Mesenchymal stem cell (in vitro differentiated cells and primary cell): ENCODE measurements around the gene ILKAP.

ENCODE experiments used
- DNase-seq: peaks from one replicate; pipeline ENCODE4 v3.0.0-alpha.2; 2013
- H2AFZ ChIP-seq: one replicate; pipeline ENCODE4 v1.6.1; 2013; ENCODE audit warnings: low read depth, mild to moderate bottlenecking, control low read depth, inconsistent platforms, low read length, moderate library complexity
- H2AK5ac ChIP-seq: 2 replicates; pipeline ENCODE4 v1.6.1; 2013; ENCODE audit warnings: low read length, moderate library complexity, mild to moderate bottlenecking, inconsistent platforms; ENCODE audit not compliant: severe bottlenecking
- H2BK120ac ChIP-seq: one replicate; pipeline ENCODE4 v1.6.1; 2013; ENCODE audit warnings: low read depth, mild to moderate bottlenecking, inconsistent platforms, low read length, moderate library complexity
- H2BK12ac ChIP-seq, 2 experiments: one replicate each; pipeline ENCODE4 v1.6.1; 2013; ENCODE audit warnings: inconsistent platforms in 2 of 2, low read length in 2 of 2, mild to moderate bottlenecking in 2 of 2, moderate library complexity in 2 of 2, control low read depth in 1 of 2
- H2BK15ac ChIP-seq: one replicate; pipeline ENCODE4 v1.6.1; 2013; ENCODE audit warnings: mild to moderate bottlenecking, low read depth, inconsistent platforms; ENCODE audit not compliant: poor library complexity, severe bottlenecking
- H2BK5ac ChIP-seq: 2 replicates; pipeline ENCODE4 v1.6.1; 2013; ENCODE audit warnings: low read depth, mild to moderate bottlenecking, low read length, control low read depth, inconsistent platforms; ENCODE audit not compliant: poor library complexity, severe bottlenecking
- H3K14ac ChIP-seq, 2 experiments: one replicate each; pipeline ENCODE4 v1.6.1; 2013; ENCODE audit warnings: inconsistent platforms in 2 of 2, low read length in 2 of 2, control low read depth in 1 of 2, mild to moderate bottlenecking in 1 of 2, moderate library complexity in 1 of 2
- H3K18ac ChIP-seq, 2 experiments: one replicate each; pipeline ENCODE4 v1.6.1; 2013; ENCODE audit warnings: inconsistent platforms in 2 of 2, low read length in 2 of 2, control low read depth in 1 of 2, low read depth in 1 of 2, mild to moderate bottlenecking in 1 of 2
- H3K23ac ChIP-seq, 2 experiments: one replicate each; pipeline ENCODE4 v1.6.1; 2013; ENCODE audit warnings: inconsistent platforms in 2 of 2, low read length in 2 of 2, mild to moderate bottlenecking in 2 of 2, moderate library complexity in 2 of 2, control low read depth in 1 of 2
- H3K27ac ChIP-seq: 2 replicates; pipeline ENCODE4 v1.5.1; 2013; ENCODE audit warnings: mild to moderate bottlenecking, moderate library complexity, low read length, control low read depth, inconsistent platforms; ENCODE audit not compliant: poor library complexity, severe bottlenecking
- H3K27me3 ChIP-seq, 2 experiments: 2 replicates each; pipeline versions ENCODE4 v1.6.1 to v1.7.0; 2013; ENCODE audit warnings: low read length in 2 of 2, mild to moderate bottlenecking in 2 of 2, moderate library complexity in 2 of 2, control low read depth in 1 of 2, inconsistent platforms in 1 of 2; ENCODE audit not compliant: control insufficient read depth in 1 of 2, insufficient read depth in 1 of 2
- H3K36me3 ChIP-seq, 2 experiments: 2 replicates each; pipeline versions ENCODE4 v1.6.1 to v1.7.0; 2013; ENCODE audit warnings: low read length in 2 of 2, control low read depth in 1 of 2, inconsistent platforms in 1 of 2, low read depth in 1 of 2, mild to moderate bottlenecking in 1 of 2; ENCODE audit not compliant: insufficient read depth in 2 of 2, control insufficient read depth in 1 of 2
- H3K4ac ChIP-seq, 2 experiments: one replicate each; pipeline ENCODE4 v1.6.1; 2013; ENCODE audit warnings: inconsistent platforms in 2 of 2, low read length in 2 of 2, mild to moderate bottlenecking in 2 of 2, moderate library complexity in 2 of 2, control low read depth in 1 of 2, low read depth in 1 of 2
- H3K4me1 ChIP-seq: 2 replicates; pipeline ENCODE4 v1.6.1; 2013; ENCODE audit warnings: low read depth, low read length, control low read depth; ENCODE audit not compliant: control insufficient read depth, insufficient read depth
- H3K4me2 ChIP-seq: 2 replicates; pipeline ENCODE4 v1.6.1; 2013; ENCODE audit warnings: low read length, mild to moderate bottlenecking, inconsistent platforms; ENCODE audit not compliant: poor library complexity, severe bottlenecking
- H3K4me3 ChIP-seq, 2 experiments: 2 replicates each; pipeline versions ENCODE4 v1.5.1 to v1.7.0; 2013; ENCODE audit warnings: low read length in 2 of 2, mild to moderate bottlenecking in 2 of 2, control low read depth in 1 of 2, low read depth in 1 of 2; ENCODE audit not compliant: insufficient read depth in 1 of 2
- H3K79me1 ChIP-seq: replicated peaks from 2 replicates; pipeline ENCODE4 v1.6.1; 2013; ENCODE audit warnings: mild to moderate bottlenecking, control low read depth, low read length, inconsistent platforms; ENCODE audit not compliant: poor library complexity, severe bottlenecking
- H3K9ac ChIP-seq: 2 replicates; pipeline ENCODE4 v1.7.0; 2013; ENCODE audit warnings: mild to moderate bottlenecking, low read length, moderate library complexity
- H3K9me3 ChIP-seq: 2 replicates; pipeline ENCODE4 v1.7.0; 2013; ENCODE audit warnings: mild to moderate bottlenecking, low read length; ENCODE audit not compliant: control insufficient read depth
- H4K8ac ChIP-seq: one replicate; pipeline ENCODE4 v1.6.1; 2013; ENCODE audit warnings: inconsistent platforms, mild to moderate bottlenecking, low read length, moderate library complexity
- H4K91ac ChIP-seq: one replicate; pipeline ENCODE4 v1.6.1; 2013; ENCODE audit warnings: mild to moderate bottlenecking, low read length, inconsistent platforms
- WGBS: methylation state at CpG from one replicate; pipeline ENCODE4 v1.1.7; 2013; ENCODE audit warnings: mixed read lengths; 5-methylcytosine and 5-hydroxymethylcytosine counted together

ILKAP gene

GRCh38 chr2:238155051-238155760 is 48.3 kb downstream of the ILKAP start:
- no peaks in the 10 kb centered on the region for H3K9me3 ChIP-seq
- H2BK120ac ChIP-seq, result no peak overlapping the region
- H3K18ac ChIP-seq, result peak overlapping the region in 1 of 2 experiments; percentile 46
- 81% methylated on average over 19 of the region's 19 CpGs for WGBS
- H4K8ac ChIP-seq, result peak overlapping the region; percentile 19
- H2AFZ ChIP-seq, result no peak overlapping the region
- H3K4me1 ChIP-seq, result peaks cover 44% of the 10 kb centered on the region
- H3K23ac ChIP-seq, result no peak overlapping the region
- H3K4me3 ChIP-seq, result no peak overlapping the region
- H3K36me3 ChIP-seq, result no peaks in the 10 kb centered on the region
- peak overlapping the region; percentile 16 for H3K27ac ChIP-seq
- no peaks in the 10 kb centered on the region for H3K79me1 ChIP-seq
- H3K14ac ChIP-seq, result no peak overlapping the region
- H2BK5ac ChIP-seq, result no peak overlapping the region
- H2BK15ac ChIP-seq, result no peak overlapping the region
- peak overlapping the region; percentile 35 for H4K91ac ChIP-seq
- peak; percentile 86 for DNase-seq
- peaks cover 0 to 7% of the 10 kb centered on the region in 2 experiments for H3K27me3 ChIP-seq
- peak overlapping the region in 1 of 2 experiments; percentile 54 for H3K4ac ChIP-seq
- H3K9ac ChIP-seq, result peak overlapping the region; percentile 47
- no peak overlapping the region for H2BK12ac ChIP-seq
- no peak overlapping the region for H2AK5ac ChIP-seq
- H3K4me2 ChIP-seq, result no peak overlapping the region

DNA sequence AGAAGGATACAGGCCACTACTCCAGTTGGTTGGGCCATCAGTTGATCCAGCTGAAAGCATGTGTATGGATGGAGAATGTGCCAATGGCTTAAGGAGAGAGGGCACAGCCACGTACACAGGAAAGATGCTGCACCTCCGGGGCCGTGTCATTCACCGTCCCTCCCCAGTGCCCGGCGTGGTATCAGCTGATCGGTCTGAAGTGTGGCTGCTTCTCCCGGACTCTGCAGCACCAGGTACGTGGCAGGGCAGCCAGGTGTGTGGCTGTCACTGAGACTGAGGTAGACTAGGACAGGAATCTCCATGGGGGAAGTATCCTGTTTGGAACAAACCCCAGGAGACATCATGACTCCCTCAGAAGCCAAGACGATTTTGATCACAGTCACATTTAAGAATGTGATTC is 48.9 kb downstream of the ILKAP start:
- Histone ChIP-seq H3K4me2 (no peak overlapping the region), H4K8ac (no peak overlapping the region), H3K14ac (no peak overlapping the region), H3K9ac (no peak overlapping the region), H3K23ac (no peak overlapping the region), H3K27ac (no peak overlapping the region), H3K4ac (no peak overlapping the region), H2AFZ (no peak overlapping the region), H2BK12ac (peak overlapping the region in 1 of 2 experiments; percentile 31), H2BK120ac (no peak overlapping the region), H3K79me1 (no peaks in the 10 kb centered on the region), H3K18ac (no peak overlapping the region), H2BK15ac (no peak overlapping the region), H2BK5ac (no peak overlapping the region), H3K36me3 (no peaks in the 10 kb centered on the region), H4K91ac (no peak overlapping the region), H3K4me3 (no peak overlapping the region), H3K9me3 (no peaks in the 10 kb centered on the region), H3K4me1 (peaks cover 44% of the 10 kb centered on the region), H2AK5ac (peak overlapping the region; percentile 85), H3K27me3 (peaks cover 0 to 7% of the 10 kb centered on the region in 2 experiments)
- WGBS, result 94% methylated on average over 9 of the region's 10 CpGs
- DNase-seq, result no peak

- Histone ChIP-seq H3K18ac (no peak overlapping the region), H2AFZ (no peak overlapping the region), H3K23ac (no peak overlapping the region), H2BK12ac (no peak overlapping the region), H3K79me1 (no peaks in the 10 kb centered on the region), H3K27me3 (peaks cover 0 to 2% of the 10 kb centered on the region in 2 experiments), H3K27ac (no peak overlapping the region), H2BK120ac (no peak overlapping the region), H2BK5ac (no peak overlapping the region), H3K4ac (no peak overlapping the region), H2AK5ac (no peak overlapping the region), H2BK15ac (peak overlapping the region; percentile 76), H3K4me1 (peaks cover 34% of the 10 kb centered on the region), H3K4me2 (no peak overlapping the region), H3K9me3 (no peaks in the 10 kb centered on the region), H4K8ac (no peak overlapping the region), H3K14ac (no peak overlapping the region), H3K9ac (no peak overlapping the region), H3K36me3 (no peaks in the 10 kb centered on the region), H3K4me3 (no peak overlapping the region), H4K91ac (no peak overlapping the region)
- WGBS, result 89% methylated on average over 22 of the region's 22 CpGs
- DNase-seq, result no peak
Measured at GRCh38 chr2:238152771-238153688, 50.5 kb downstream of the ILKAP start.

GRCh38 chr2:238151628-238152235 is 51.8 kb downstream of the ILKAP start:
- Histone ChIP-seq H3K36me3 (no peaks in the 10 kb centered on the region), H3K14ac (no peak overlapping the region), H3K79me1 (no peaks in the 10 kb centered on the region), H3K18ac (peak overlapping the region in 1 of 2 experiments; percentile 29), H2BK5ac (no peak overlapping the region), H3K4ac (no peak overlapping the region), H2BK12ac (no peak overlapping the region), H4K91ac (no peak overlapping the region), H3K9ac (no peak overlapping the region), H3K23ac (no peak overlapping the region), H2BK120ac (no peak overlapping the region), H3K4me3 (no peak overlapping the region), H4K8ac (no peak overlapping the region), H3K27ac (no peak overlapping the region), H3K4me2 (no peak overlapping the region), H2AK5ac (no peak overlapping the region), H3K4me1 (peaks cover 31% of the 10 kb centered on the region), H3K9me3 (no peaks in the 10 kb centered on the region), H2BK15ac (no peak overlapping the region), H3K27me3 (no peaks in the 10 kb centered on the region), H2AFZ (no peak overlapping the region)
- WGBS, result 72% methylated on average over 16 of the region's 16 CpGs
- no peak for DNase-seq
